Stimulated activated CD4-positive, alpha-beta T cell treated with anti-CD3 and anti-CD28 coated beads, Interleukin-2, amount 100 ng/mL, for 24 hours (primary cell): Measurements from ENCODE around the gene TST.
"Not testable (repeated sequence)": the region's sequence is repeated elsewhere in the genome, so short reads cannot be mapped to it uniquely, and the experiment has no call there.

Source experiments
- DNase-seq, 2 donors: peaks; one replicate each; pipeline ENCODE4 v3.0.0-alpha.2; 2020

TST gene

DNA sequence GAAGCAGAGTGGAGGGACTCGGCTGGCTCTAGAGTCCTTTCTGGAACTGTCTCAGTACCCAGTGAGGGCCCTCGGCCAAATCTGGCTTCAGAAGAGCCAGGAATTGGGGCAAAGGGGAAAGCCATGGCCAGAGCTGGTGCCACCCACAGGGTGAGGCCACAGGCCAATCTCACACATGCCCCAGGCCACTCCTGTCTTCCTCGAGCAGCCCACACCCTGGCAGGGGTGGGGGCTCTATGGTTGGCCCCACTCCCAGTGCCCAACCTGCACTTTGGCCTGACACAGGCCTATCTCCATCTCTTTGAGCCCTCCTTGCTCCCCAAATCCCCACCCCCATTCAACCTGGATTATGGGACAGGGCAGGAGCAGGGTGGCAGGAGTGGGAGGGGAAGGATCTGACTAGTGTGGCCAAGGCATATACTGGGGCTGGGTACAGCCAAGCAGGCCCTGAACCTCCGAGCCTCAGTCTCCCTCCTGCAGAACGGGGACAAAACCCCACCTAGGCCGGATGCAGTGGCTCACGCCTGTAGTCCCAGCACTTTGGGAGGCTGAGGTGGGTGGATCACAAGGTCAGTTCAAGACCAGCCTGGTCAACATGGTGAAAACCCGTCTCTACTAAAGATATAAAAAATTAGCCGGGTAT is 6.9 kb downstream of the TST start:
- no peak for DNase-seq

DNA sequence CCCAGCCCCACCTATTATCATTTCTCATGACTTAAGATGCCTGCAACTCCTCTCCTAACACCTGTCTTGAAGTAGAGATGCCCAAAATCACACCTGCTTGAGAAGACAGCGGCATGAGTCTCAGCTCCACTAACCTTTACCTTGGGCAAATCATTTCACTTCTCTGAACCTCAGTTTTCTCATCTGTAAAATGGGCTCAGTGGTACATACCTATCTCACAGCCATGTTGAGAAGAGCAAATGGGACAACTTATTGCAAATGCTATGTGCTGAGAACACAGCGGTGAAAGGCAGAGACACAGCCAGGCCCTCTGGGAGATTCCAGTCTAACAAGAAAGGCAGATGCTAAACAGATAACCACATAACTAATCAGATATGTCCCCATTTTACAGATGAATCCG is 7.8 kb downstream of the TST start:
- no peak for DNase-seq

- DNase-seq: no peak
Observed at GRCh38 chr22:37010976-37011375, 8.3 kb downstream of the TST start.

DNA sequence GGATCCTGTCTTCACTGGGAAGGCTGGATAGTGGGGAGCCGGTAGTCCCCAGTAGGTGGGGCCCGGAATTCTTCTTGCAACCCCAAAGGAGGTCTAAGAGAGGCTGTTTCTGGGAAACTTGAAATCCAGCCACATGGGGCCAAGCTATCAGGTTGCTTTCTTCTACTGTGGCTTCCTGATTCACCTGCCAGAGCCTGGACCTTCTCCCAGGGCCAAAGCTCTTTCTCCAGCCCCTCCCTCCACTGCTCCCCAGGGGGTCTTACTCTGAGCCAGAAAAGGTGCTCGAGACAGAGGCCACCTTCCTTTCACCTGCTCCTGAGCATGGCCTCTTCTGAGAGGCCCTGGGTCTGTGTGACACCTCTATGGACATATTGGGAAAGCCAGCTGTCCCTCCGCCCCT is 9.1 kb downstream of the TST start:
- DNase-seq: no peak

DNA sequence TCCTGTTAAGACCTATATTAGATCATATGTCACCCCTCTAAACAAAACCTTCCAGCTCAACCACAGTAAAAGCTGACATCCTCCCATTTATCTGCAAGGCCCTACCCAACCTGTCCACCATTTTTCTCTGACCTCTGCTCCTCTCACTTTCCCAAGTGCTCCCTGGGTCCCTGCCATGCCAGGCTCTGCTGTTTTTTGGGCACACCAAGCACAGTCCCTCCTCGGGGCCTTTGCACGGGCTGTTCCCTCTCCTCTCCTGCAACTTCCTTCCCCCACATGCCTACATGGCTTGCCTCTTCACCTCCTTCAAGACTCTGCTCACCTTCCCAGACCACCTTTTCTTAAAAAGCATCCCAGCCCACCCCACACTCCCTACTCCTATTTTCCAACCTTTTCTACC is 9.8 kb downstream of the TST start:
- no peak for DNase-seq

DNA sequence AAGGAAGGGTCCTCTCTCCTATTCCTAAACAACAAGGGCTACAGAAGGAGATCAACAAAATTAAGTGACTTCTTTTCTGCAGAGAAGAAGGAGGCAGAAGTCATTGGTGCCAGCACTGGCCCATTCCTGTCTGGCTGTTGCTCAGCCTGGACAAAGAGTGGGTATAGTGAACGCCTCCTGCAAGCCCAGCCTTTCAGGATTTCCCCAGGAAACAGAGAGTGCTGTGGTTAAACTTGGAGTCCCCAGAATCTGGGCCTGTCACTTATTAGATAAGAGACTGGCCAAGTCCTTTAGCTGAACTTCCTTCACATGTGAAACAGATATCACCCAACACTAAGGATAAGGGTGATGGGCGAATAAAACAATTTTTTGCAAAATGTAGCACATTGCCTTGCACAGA is 10.9 kb downstream of the TST start:
- no peak for DNase-seq

- no peak for DNase-seq
Observed at GRCh38 chr22:37007651-37008050, 11.6 kb downstream of the TST start.

DNA sequence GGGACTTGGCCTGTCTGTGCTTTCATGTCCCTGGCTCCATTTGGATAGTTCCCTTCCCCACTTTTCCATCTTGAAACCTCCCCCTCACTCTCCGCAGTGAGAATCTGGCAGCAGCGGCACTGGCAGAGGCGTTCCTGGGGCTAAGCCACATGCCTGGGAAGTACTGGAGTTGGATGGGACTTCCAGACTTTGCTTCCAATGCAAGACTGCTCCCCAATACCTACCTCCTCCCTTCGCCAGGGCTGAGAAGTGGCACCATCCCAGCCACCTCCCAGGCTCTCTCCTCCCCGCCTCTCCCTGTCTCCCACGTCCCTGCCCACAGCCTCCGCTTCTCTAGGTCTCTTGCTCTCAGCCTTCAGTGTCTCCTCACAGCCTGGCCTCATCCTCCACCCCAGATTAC is 16.6 kb downstream of the TST start:
- no peak for DNase-seq

- no peak for DNase-seq
Observed at GRCh38 chr22:37001826-37002225, 17.4 kb downstream of the TST start.

GRCh38 chr22:37000676-37001534 is 18.3 kb downstream of the TST start:
- no peak for DNase-seq

DNA sequence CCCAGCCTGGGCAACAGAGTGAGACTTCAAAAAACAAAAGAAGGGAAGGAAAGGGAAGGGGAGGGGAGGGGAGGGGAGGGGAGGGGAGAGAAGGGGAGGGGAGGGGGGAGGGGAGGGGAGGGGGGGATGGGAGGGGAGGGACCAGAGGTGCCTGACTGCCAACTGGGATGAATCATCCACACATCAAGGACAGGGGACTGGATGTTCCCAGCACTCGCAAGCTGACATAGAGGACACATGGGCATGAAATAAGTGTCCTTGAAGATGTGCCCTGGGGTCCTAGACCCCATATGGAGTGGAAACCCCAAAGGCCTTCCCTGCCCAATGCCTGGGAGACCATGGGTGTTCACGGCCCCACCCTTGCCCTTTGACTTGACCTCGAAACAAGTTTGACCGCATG is 19.8 kb downstream of the TST start:
- DNase-seq: no peak

DNA sequence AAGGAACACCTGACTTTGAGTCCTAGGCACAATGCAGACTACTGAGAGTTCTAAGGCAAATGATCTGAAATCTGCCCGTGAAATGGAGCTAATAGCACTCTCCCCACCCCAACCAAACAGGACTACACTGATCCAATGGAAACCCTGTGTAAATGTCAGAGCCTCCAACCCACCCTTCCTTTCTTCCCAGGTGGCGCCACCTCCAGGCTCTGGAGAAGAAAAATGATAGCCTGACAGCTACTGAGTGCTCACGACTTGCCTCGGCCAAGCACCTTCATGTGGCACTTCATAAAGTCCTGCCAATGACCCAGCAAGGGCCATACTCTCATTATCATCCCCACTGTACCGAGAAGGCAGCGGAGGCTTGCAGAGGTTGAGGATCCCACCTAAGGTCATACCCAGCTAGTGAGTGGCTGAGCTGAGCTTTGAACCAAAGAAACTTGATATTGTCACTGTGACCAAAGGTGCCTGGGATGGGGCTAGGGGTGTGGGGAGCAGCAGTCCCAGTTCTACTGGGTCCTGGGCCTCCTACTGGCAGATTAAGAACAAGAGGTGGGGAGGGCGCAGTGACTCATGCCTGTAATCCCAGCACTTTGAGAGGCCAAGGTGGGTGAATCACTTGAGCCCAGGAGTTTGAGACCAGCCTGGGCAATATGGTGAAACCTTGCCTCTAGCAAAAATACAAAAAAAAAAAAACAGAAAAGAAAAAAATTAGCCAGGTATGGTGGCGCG is 20.5 kb downstream of the TST start:
- DNase-seq: no peak

DNA sequence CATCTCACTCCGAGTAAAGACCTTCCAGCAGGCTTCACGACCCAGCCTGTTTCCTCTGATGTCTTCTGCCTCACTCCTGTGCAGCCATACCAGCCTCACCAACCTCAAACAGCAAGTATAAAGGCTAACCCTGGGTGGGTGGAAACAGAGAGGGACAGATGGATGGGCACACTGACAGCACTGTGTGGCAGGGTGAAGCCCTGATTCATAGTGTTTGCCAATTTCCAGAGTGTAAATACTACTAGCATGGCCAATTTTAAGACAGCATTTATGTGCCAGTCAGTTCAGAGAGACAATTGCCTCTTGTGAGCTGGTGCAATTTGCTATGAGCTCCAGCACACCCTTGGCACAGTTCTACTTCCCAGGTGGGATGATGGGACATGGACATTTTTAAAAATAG is 21.5 kb downstream of the TST start:
- no peak for DNase-seq

DNA sequence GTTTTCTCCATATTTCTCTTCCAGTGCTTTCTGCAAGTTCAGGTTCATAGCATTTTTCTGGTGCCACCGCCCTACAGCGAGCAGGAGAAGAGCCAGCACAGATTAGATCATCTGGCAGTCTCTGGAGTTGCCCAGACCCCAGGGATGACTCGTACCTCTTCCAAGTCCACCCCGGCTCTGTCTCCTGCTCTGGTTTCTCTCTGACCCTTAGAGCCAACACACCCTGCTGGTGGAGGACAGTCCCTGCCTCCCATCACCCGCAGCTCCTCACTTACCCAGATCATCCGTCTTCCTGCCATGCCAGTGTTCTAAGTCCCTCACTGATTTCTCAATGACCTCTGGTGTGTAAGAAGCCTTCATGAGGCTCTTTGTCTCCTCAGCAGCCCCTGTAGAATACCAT is 28.0 kb downstream of the TST start:
- no peak for DNase-seq

- DNase-seq: no peak
Observed at GRCh38 chr22:36990457-36990856, 28.8 kb downstream of the TST start.

GRCh38 chr22:36989012-36989411 is 30.2 kb downstream of the TST start:
- DNase-seq: not testable (repeated sequence)

DNA sequence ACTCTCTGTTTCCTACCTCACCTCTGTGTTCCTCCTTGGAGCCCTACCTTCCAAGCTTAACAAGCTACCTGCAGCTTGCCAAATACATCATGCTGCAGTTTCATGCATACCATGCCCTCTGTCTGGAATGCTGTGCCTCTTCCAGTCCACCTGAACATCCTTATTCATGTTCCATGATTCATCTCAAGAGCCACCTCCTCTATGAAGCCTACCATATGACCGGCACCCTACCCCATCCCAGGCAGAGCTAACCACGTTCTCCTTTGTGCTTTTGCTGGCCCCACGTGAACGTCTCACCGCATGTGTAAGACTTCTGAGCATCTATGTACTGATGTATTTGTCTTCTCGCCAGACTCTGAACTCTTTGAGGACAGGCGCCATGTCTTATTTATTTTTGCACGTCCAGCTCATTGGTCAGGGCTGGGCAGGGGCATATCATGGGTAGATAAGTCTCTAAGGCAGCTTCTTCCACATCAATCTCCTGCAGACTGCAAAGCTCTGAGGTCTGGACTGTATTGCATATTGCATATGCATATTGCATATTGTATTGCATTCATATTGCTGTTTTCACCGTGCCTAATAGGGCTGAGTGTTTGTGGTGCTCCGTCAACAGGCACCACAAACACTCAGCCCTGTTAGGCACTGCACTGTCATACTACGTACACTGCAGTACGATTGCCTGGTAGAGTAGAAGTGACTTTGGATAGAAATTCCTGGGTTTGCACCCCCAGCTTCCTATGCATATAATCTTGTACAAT is 31.0 kb downstream of the TST start:
- DNase-seq: no peak

DNA sequence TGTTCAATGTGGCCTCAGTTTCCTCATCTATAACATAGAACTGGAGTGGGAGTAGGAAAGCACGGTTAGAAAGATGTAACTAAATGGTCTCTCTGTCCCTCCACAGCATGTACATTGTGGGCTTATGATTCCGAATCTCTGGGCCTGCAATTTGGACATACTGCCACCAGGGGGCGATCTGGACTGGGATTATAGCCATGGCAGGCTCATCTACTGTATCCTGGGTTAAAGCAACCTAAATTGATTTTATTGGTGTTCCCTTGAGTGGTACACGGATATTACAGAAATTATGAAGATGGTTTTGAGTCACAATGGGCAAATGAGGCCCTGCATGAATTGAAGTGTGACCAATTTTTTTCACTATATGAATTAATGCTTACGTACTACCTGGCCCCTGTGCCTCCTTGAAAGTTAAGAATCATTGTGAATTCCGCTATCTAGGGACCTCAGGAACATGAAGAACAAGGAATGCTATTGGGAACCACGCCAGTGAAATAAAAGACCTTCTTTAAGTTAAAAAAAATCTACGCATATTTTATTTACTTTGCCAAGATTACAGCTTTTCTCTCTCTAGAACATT is 32.9 kb downstream of the TST start:
- peak; percentile 59 to 77 for DNase-seq

DNA sequence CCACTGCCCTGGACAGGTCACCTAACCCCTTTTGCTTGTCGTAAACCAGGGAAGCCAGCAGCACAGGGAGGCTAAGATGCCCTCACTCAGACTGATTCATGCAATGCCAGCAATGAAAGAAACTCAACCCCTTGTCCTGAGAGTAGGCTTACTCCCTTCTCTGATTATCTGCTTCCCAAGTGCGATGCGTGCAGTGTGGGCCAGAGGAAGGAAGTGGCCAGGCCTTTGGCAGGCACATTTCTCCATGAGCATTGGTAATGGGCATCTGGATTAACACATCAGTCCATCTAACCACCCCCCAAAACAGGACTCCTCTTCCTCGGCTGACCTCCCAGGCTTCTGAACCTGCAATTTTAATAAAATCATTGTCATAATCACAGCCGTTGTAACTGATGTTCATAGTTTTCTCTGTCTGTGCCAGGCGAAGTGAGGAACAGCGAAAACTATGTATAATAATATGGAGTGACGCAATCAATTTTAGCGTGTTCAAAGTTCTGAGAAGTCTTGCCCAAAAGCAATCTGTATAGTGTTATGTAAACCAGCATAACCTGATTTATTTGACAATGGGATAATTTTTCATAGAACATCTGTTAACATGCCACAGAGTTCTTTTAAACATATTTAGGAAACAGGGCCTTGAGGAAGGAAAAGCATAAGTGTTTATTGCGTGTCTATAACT is 33.9 kb downstream of the TST start:
- no peak for DNase-seq

DNA sequence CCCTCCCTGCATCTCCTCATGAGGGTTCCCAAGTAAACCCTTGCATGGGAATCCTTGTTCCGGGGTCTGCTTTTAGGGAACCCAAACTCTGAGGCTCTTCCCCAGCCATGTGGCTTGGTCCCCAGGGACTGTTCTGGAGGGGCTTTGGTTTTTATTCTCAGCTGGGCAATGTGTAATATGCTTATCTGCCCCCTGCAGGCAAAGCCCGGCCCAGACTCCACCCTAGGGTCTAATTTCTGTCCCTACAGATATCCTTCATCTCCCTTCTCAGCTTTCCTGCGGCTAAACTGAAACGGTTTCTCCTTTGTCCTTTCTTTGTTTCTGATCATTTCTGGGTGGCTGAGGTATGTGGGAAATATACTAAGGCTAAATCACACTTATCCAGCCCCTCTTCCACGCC is 37.1 kb downstream of the TST start:
- no peak for DNase-seq

DNA sequence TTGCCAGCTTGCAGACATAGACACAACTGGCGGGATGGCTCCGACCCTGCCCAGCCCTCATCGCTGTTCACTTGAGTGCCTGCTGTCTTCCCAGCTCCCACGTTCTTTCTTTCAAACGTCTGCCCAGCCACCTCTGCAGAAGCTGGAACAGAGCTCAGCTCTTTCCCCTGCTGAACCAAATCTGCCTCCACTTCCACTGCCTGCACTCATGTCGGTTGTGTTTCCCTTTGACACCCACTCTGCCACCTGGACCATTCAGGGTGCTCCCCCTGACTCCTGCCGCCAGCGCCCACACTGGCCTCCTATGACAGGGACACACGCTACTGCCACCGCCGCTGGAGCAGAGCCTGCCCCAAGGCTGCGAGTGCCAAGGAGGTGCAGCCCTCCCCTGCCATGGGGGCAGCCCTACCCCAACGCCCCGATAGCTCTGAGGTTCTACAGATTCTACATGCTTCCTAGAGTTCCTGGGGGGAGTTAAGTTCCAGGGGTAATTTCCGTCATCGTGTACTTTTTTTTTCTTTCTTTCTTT is 37.9 kb downstream of the TST start:
- DNase-seq: no peak
